Brain microvascular endothelial cell (primary cell): ENCODE data around the gene USE1.

ENCODE experiments used
- DNase-seq: peaks from one replicate; pipeline ENCODE4 v3.0.0-alpha.2; 2020
- H3K27ac ChIP-seq: fragments of 250-450 bp; sonication (Bioruptor Pico); 2 replicates; pipeline ENCODE4 v1.5.1; 2020; ENCODE audit warnings: mild to moderate bottlenecking, moderate library complexity
- H3K27me3 ChIP-seq: fragments of 250-450 bp; sonication (Bioruptor Pico); replicated peaks from 2 replicates; pipeline ENCODE4 v1.5.1; 2020; ENCODE audit warnings: mild to moderate bottlenecking
- H3K36me3 ChIP-seq: fragments of 250-450 bp; sonication (Bioruptor Pico); replicated peaks from 2 replicates; pipeline ENCODE4 v1.5.1; 2020; ENCODE audit warnings: mild to moderate bottlenecking
- H3K4me3 ChIP-seq: 2 replicates; pipeline ENCODE4 v1.5.1; 2011; ENCODE audit warnings: low read depth, mild to moderate bottlenecking, control low read depth, low read length, moderate library complexity
- CTCF ChIP-seq: IDR thresholded peaks from 2 replicates; pipeline ENCODE4 v1.5.1; 2011; ENCODE audit warnings: low read depth, mild to moderate bottlenecking, moderate library complexity, low read length, control low read depth, inconsistent platforms; ENCODE audit errors: missing control alignments
- in situ Hi-C: cut with HindIII; loops from 2 replicates; pipeline ENCODE4 v1.10.0; 2017; ENCODE audit warnings: low sequenced_read_pairs, low pct_ligation_motif_present

Gene USE1

GRCh38 chr19:17245535-17245984 lies 30.4 kb downstream of the USE1 start, which contains the start of gene NR2F6:
NR2F6 (minus strand) TSS chr19:17245919; CDS start chr19:17245220, 699 bp downstream.
- Histone ChIP-seq H3K4me3 (peak within 1 kb of the TSS; percentile 76), H3K36me3 (no peaks in the 10 kb centered on the region), H3K27me3 (no peaks in the 10 kb centered on the region), H3K27ac (no peak within 1 kb of the TSS)
- in situ Hi-C loops, result no loop called here
- DNase-seq, result no peak
- TF ChIP-seq CTCF, result no peak

GRCh38 chr19:17246681-17247425 lies 31.7 kb downstream of the USE1 start:
- H3K36me3 ChIP-seq, result no peaks in the 10 kb centered on the region
- no peak for TF ChIP-seq CTCF
- H3K4me3 ChIP-seq, result peak overlapping the region; percentile 51
- no peak overlapping the region for H3K27ac ChIP-seq
- DNase-seq, result no peak
- H3K27me3 ChIP-seq, result no peaks in the 10 kb centered on the region
- in situ Hi-C loops, result no loop called here

- in situ Hi-C loops, result no loop called here
- Histone ChIP-seq H3K27ac (no peak overlapping the region), H3K4me3 (no peak overlapping the region), H3K36me3 (no peaks in the 10 kb centered on the region), H3K27me3 (no peaks in the 10 kb centered on the region)
- no peak for DNase-seq
- no peak for TF ChIP-seq CTCF
Measured at GRCh38 chr19:17248011-17248776, 33.0 kb downstream of the USE1 start.

GRCh38 chr19:17249887-17250548 lies 34.9 kb downstream of the USE1 start:
- TF ChIP-seq CTCF, result no peak
- DNase-seq, result no peak
- no peak overlapping the region for H3K27ac ChIP-seq

GRCh38 chr19:17254636-17255035 lies 39.5 kb downstream of the USE1 start:
- in situ Hi-C loops, result no loop called here
- Histone ChIP-seq H3K27ac (no peak overlapping the region), H3K4me3 (no peak overlapping the region), H3K27me3 (no peaks in the 10 kb centered on the region), H3K36me3 (no peaks in the 10 kb centered on the region)
- DNase-seq, result no peak
- TF ChIP-seq CTCF, result no peak

More at GRCh38 chr19:17249887-17250548, 34.9 kb downstream of the USE1 start:
- Histone ChIP-seq H3K4me3 (no peak overlapping the region), H3K27me3 (no peaks in the 10 kb centered on the region), H3K36me3 (no peaks in the 10 kb centered on the region)
- in situ Hi-C loops, result no loop called here
